NT2/D1 (cell line): ENCODE results near the gene MSANTD2.

Experiments
- DNase-seq: peaks from one replicate; pipeline ENCODE4 v3.0.0-alpha.2; 2011; ENCODE audit warnings: low read depth, low spot score
- H3K27me3 ChIP-seq: 2 replicates; pipeline ENCODE4 v1.6.0; 2011; ENCODE audit warnings: mild to moderate bottlenecking; ENCODE audit not compliant: insufficient read length, insufficient read depth
- H3K36me3 ChIP-seq: 2 replicates; pipeline ENCODE4 v1.6.1; 2011; ENCODE audit warnings: mild to moderate bottlenecking, low read length, mixed read lengths; ENCODE audit not compliant: insufficient read depth, insufficient read length
- H3K4me1 ChIP-seq: 2 replicates; pipeline ENCODE4 v1.5.1; 2011; ENCODE audit not compliant: insufficient read depth, insufficient read length
- H3K4me3 ChIP-seq: 2 replicates; pipeline ENCODE4 v1.5.1; 2011; ENCODE audit warnings: low read depth; ENCODE audit not compliant: insufficient read length
- H3K9ac ChIP-seq: 2 replicates; pipeline ENCODE4 v1.6.0; 2011; ENCODE audit warnings: low read depth; ENCODE audit not compliant: insufficient read length
- H3K9me3 ChIP-seq: 2 replicates; pipeline ENCODE4 v1.5.1; 2011; ENCODE audit warnings: mild to moderate bottlenecking, low read length; ENCODE audit not compliant: insufficient read depth
- SUZ12 ChIP-seq: IDR thresholded peaks from 2 replicates; pipeline ENCODE4 v1.6.1; 2011; ENCODE audit not compliant: insufficient read length, insufficient read depth; ENCODE audit errors: extremely low read depth
- YY1 ChIP-seq: IDR thresholded peaks from 2 replicates; pipeline ENCODE4 v1.6.1; 2011; ENCODE audit not compliant: insufficient read length, insufficient read depth
- ZNF274 ChIP-seq: IDR thresholded peaks from 2 replicates; pipeline ENCODE4 v1.6.1; 2011; ENCODE audit warnings: mild to moderate bottlenecking, low read depth, low read length

The MSANTD2 gene

GRCh38 chr11:124745270-124745834 is 54.9 kb downstream of the MSANTD2 start:
- Histone ChIP-seq H3K4me3 (peak overlapping the region; percentile 65), H3K27me3 (peaks cover 73% of the 10 kb centered on the region), H3K9me3 (no peaks in the 10 kb centered on the region), H3K9ac (no peak overlapping the region), H3K36me3 (no peaks in the 10 kb centered on the region), H3K4me1 (peaks cover 9% of the 10 kb centered on the region)
- no peak for DNase-seq
- no peak for TF ChIP-seq SUZ12
- TF ChIP-seq ZNF274: no peak
- no peak for TF ChIP-seq YY1

GRCh38 chr11:124743050-124743449 is 57.2 kb downstream of the MSANTD2 start:
- Histone ChIP-seq H3K4me1 (peaks cover 9% of the 10 kb centered on the region), H3K27me3 (peaks cover 86% of the 10 kb centered on the region), H3K4me3 (no peak overlapping the region), H3K36me3 (no peaks in the 10 kb centered on the region), H3K9ac (no peak overlapping the region), H3K9me3 (no peaks in the 10 kb centered on the region)
- TF ChIP-seq SUZ12 (no peak), ZNF274 (no peak), YY1 (no peak)
- DNase-seq: no peak

- Histone ChIP-seq H3K36me3 (no peaks in the 10 kb centered on the region), H3K4me1 (peaks cover 8% of the 10 kb centered on the region), H3K4me3 (no peak overlapping the region), H3K27me3 (peaks cover 88% of the 10 kb centered on the region), H3K9ac (no peak overlapping the region), H3K9me3 (no peaks in the 10 kb centered on the region)
- DNase-seq: no peak
- TF ChIP-seq SUZ12: no peak
- no peak for TF ChIP-seq ZNF274
- no peak for TF ChIP-seq YY1
Observed at GRCh38 chr11:124742555-124742954, 57.7 kb downstream of the MSANTD2 start.

- Histone ChIP-seq H3K4me3 (peak overlapping the region; percentile 62), H3K9me3 (no peaks in the 10 kb centered on the region), H3K9ac (peak overlapping the region; percentile 62), H3K4me1 (peaks cover 5% of the 10 kb centered on the region), H3K27me3 (peaks cover 85% of the 10 kb centered on the region), H3K36me3 (no peaks in the 10 kb centered on the region)
- TF ChIP-seq SUZ12 (no peak), ZNF274 (no peak), YY1 (no peak)
- DNase-seq: no peak
Observed at GRCh38 chr11:124740277-124740882, 59.8 kb downstream of the MSANTD2 start.

GRCh38 chr11:124739479-124740276 is 60.5 kb downstream of the MSANTD2 start, which contains the start of gene NRGN:
TSS of gene NRGN (plus strand) at chr11:124739942. CDS start at chr11:124740085, 143 bp downstream.
- Histone ChIP-seq H3K4me1 (no peaks in the 10 kb centered on the region), H3K27me3 (peaks cover 81% of the 10 kb centered on the region), H3K4me3 (peak within 1 kb of the TSS; percentile 62), H3K36me3 (no peaks in the 10 kb centered on the region), H3K9ac (peak within 1 kb of the TSS; percentile 62), H3K9me3 (no peaks in the 10 kb centered on the region)
- TF ChIP-seq ZNF274: no peak
- no peak for TF ChIP-seq YY1
- no peak for TF ChIP-seq SUZ12
- DNase-seq: peak; percentile 87

GRCh38 chr11:124738713-124739478 is 61.3 kb downstream of the MSANTD2 start:
- Histone ChIP-seq H3K27me3 (peaks cover 73% of the 10 kb centered on the region), H3K4me1 (no peaks in the 10 kb centered on the region), H3K9ac (peak overlapping the region; percentile 56), H3K36me3 (no peaks in the 10 kb centered on the region), H3K9me3 (no peaks in the 10 kb centered on the region), H3K4me3 (peak overlapping the region; percentile 15)
- no peak for TF ChIP-seq YY1
- no peak for DNase-seq
